HFFc6 (cell line): ENCODE measurements around the gene GALNT1. TPM values are rescaled to one million over a fixed set of nuclear protein-coding genes. Genes with fewer than 3 reads are reported as not detected.
"Not testable (repeated sequence)": the region's sequence is repeated elsewhere in the genome, so short reads cannot be mapped to it uniquely, and the experiment has no call there.

Experiments
- DNase-seq: peaks from one replicate; pipeline ENCODE4 v3.0.0-alpha.2; 2018
- H3K27ac Mint-ChIP-seq: 2 replicates; pipeline ENCODE4 v1.8.0; 2020; ENCODE audit warnings: mild to moderate bottlenecking, mixed read lengths
- H3K27me3 Mint-ChIP-seq: 2 replicates; pipeline ENCODE4 v1.8.0; 2021; ENCODE audit warnings: mild to moderate bottlenecking, moderate library complexity, mixed read lengths; ENCODE audit not compliant: insufficient read depth
- H3K36me3 Mint-ChIP-seq: 2 replicates; pipeline ENCODE4 v1.8.0; 2021; ENCODE audit warnings: low read depth, mixed read lengths
- H3K4me1 Mint-ChIP-seq: 2 replicates; pipeline ENCODE4 v1.8.0; 2020; ENCODE audit warnings: low read depth, mixed read lengths
- H3K4me3 Mint-ChIP-seq: 2 replicates; pipeline ENCODE4 v1.8.0; 2020; ENCODE audit warnings: mild to moderate bottlenecking, moderate library complexity, mixed read lengths
- H3K9me3 Mint-ChIP-seq: 2 replicates; pipeline ENCODE4 v1.8.0; 2020; ENCODE audit warnings: mild to moderate bottlenecking, mixed read lengths
- total RNA-seq, 6 experiments: library from RNA; stranded (reverse); fragmentation: NEBNext Ultra II Directional; extraction: Animal tissue kit (Norgen Biotek cat#: 25700); gene quantifications; 2 replicates in 1 of 6; 3 replicates in 5 of 6; pipeline ENCODE4 v1.2.3, GENCODE V29; 2021
- TF ChIP-seq, protein P1 (sequence below): fragments of 200-600 bp; sonication (generic); IDR thresholded peaks from 2 replicates; pipeline ENCODE4 v1.5.0; 2021; ENCODE audit warnings: antibody characterized with exemption, mild to moderate bottlenecking

The GALNT1 gene
- total RNA-seq, 6 experiments from 2014 or later, result 36.4 to 48.2 (median 40.2) TPM

DNA sequence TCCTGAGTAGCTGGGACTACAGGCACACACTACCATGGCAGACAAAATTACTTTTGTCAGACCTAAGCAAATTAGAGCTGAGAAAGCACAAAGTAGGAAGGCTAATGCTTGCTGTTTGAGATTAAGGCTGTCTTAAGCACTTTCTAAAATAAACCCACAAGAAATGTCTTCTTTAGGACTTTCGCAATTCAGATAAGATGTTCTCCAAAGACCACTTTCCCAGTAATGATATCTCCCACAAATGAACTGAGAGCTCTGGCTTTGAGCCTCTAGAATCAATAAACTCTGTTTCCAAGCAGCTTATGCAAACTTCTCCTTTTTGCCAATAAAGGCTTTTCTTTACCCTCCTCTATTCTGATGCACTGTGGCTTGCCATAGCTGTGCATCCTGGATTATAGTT is 32.0 kb upstream of the GALNT1 start:
- H3K36me3 Mint-ChIP-seq, result no peaks in the 10 kb centered on the region
- no peak for DNase-seq
- TF ChIP-seq, protein P1, sequence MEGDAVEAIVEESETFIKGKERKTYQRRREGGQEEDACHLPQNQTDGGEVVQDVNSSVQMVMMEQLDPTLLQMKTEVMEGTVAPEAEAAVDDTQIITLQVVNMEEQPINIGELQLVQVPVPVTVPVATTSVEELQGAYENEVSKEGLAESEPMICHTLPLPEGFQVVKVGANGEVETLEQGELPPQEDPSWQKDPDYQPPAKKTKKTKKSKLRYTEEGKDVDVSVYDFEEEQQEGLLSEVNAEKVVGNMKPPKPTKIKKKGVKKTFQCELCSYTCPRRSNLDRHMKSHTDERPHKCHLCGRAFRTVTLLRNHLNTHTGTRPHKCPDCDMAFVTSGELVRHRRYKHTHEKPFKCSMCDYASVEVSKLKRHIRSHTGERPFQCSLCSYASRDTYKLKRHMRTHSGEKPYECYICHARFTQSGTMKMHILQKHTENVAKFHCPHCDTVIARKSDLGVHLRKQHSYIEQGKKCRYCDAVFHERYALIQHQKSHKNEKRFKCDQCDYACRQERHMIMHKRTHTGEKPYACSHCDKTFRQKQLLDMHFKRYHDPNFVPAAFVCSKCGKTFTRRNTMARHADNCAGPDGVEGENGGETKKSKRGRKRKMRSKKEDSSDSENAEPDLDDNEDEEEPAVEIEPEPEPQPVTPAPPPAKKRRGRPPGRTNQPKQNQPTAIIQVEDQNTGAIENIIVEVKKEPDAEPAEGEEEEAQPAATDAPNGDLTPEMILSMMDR, result no peak
- no peak overlapping the region for H3K4me3 Mint-ChIP-seq
- no peak overlapping the region for H3K27ac Mint-ChIP-seq
- H3K4me1 Mint-ChIP-seq, result no peaks in the 10 kb centered on the region
- H3K27me3 Mint-ChIP-seq, result peaks cover 11% of the 10 kb centered on the region
- H3K9me3 Mint-ChIP-seq, result no peaks in the 10 kb centered on the region

DNA sequence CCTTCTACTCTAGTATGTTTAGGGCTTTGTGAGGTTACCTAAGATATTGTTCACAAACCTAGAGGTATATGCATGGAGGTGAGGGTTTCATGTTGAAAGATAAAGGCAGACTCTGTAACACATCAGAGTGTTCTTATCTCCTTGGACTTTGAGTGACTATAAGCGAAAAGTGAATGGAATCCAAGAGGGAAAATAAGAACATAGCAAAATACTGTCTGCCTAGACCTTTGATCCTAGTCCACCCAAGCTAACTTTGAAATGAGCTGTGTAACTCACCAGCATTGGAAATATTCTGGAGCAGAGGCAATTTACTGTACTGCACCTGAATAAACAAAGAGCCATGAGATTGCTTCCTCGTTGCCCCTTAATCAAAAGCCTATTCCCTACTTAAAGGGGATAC is 28.2 kb upstream of the GALNT1 start:
- Mint-ChIP-seq H3K4me3 (no peak overlapping the region), H3K4me1 (no peaks in the 10 kb centered on the region), H3K27me3 (peaks cover 11% of the 10 kb centered on the region), H3K36me3 (no peaks in the 10 kb centered on the region), H3K27ac (no peak overlapping the region), H3K9me3 (no peaks in the 10 kb centered on the region)
- TF ChIP-seq, protein P1, result no peak
- no peak for DNase-seq

DNA sequence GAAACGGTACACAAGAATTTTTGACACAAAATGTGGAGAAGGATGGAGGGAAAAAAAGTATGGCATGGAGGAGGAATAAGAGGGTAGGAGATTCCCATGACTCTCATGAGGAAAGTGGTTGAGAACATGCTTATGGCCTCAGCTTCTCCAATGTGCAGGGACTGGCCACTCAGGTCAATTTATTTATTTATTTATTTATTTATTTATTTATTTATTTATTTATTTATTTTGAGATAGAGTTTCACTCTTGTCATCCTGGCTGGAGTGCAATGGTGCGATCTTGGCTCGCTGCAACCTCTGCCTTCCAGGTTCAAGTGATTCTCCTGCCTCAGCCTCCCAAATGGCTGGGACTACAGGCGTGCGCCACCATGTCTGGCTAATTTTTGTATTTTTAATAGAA is 26.0 kb upstream of the GALNT1 start:
- not testable (repeated sequence) for H3K9me3 Mint-ChIP-seq, DNase-seq, H3K36me3 Mint-ChIP-seq, H3K4me3 Mint-ChIP-seq, H3K27ac Mint-ChIP-seq, H3K4me1 Mint-ChIP-seq
- peaks cover 21% of the 10 kb centered on the region for H3K27me3 Mint-ChIP-seq

DNA sequence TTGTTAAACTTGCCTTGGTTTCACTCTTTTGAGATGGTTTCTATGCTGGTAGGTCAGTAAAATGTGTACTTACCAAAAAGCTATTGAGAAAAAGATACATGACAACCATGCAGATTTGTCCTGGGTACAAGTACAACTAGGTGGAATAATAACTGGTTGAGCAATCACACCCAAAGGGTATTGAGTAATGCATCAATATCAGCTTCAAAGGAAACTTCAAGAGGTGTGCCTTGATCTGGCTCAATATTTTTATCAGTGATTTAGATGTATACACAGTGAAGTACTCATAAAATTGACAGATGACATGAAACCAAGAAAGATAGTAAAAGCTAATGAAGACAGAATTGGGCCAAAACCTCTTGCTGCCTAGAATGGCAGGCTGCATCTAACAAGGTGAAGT is 21.7 kb upstream of the GALNT1 start:
- H3K9me3 Mint-ChIP-seq, result no peaks in the 10 kb centered on the region
- DNase-seq, result no peak
- H3K27me3 Mint-ChIP-seq, result peaks cover 17% of the 10 kb centered on the region
- H3K27ac Mint-ChIP-seq, result no peak overlapping the region
- H3K4me3 Mint-ChIP-seq, result no peak overlapping the region
- H3K36me3 Mint-ChIP-seq, result no peaks in the 10 kb centered on the region
- no peaks in the 10 kb centered on the region for H3K4me1 Mint-ChIP-seq
- TF ChIP-seq, protein P1, result no peak

DNA sequence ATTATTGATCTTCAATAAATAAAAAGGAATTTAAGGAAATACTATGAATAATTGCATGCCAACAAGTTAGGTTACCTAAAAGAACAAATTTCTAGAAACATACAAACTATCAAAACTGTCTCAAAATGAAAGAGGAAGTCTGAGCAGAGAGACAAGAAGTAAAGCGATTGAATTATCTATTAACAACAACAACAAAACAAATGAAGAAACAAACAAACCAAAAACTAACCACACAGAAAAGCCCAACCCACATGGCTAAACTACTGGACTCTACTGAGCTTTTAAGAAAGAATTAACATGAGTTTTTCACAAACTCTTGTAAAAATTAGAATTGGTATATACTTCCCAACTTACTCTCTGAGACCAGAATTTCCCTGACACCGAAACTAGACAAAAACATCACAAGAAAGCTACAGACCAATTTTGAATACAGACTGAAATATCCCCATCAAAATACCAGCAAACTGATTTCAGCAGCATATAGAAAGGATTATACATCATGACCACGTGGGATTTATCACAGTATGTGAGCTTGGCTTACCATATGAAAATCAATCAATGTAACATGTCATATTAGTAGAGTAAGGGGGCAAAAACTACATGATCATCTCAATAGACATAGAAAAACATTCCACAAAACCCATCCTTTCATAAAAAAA is 16.6 kb upstream of the GALNT1 start:
- Mint-ChIP-seq H3K9me3 (no peaks in the 10 kb centered on the region), H3K4me1 (no peaks in the 10 kb centered on the region), H3K36me3 (no peaks in the 10 kb centered on the region), H3K4me3 (no peak overlapping the region), H3K27me3 (peaks cover 10% of the 10 kb centered on the region), H3K27ac (no peak overlapping the region)
- TF ChIP-seq, protein P1, result no peak
- no peak for DNase-seq

DNA sequence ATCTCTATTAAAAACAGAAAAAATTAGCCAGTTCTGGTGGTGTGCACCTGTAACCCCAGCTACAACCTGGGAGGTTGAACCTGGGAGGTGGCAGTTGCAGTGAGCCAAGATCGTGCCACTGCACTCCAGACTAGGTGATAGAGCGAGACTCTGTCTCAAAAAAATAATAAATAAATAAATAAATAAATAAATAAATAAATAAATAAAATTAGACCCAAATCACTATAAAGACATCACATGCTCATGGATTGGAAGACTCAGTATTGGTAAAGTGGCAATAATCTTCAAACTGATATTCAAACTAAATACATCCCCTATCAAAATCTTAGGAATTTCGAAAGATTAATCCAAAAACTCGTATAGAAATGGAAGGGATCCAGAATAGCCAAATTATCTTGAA is 15.5 kb upstream of the GALNT1 start:
- no peaks in the 10 kb centered on the region for H3K36me3 Mint-ChIP-seq
- no peaks in the 10 kb centered on the region for H3K4me1 Mint-ChIP-seq
- no peak overlapping the region for H3K27ac Mint-ChIP-seq
- H3K4me3 Mint-ChIP-seq, result no peak overlapping the region
- TF ChIP-seq, protein P1, result no peak
- H3K9me3 Mint-ChIP-seq, result no peaks in the 10 kb centered on the region
- no peak for DNase-seq
- H3K27me3 Mint-ChIP-seq, result peaks cover 7% of the 10 kb centered on the region
